ENCODE results near the gene MNT. TPM values are rescaled to one million over a fixed set of nuclear protein-coding genes. Genes with fewer than 3 reads are reported as not detected.

The MNT gene
- total RNA-seq, 1 donor from 2014 or later, result 9.9 TPM

DNA sequence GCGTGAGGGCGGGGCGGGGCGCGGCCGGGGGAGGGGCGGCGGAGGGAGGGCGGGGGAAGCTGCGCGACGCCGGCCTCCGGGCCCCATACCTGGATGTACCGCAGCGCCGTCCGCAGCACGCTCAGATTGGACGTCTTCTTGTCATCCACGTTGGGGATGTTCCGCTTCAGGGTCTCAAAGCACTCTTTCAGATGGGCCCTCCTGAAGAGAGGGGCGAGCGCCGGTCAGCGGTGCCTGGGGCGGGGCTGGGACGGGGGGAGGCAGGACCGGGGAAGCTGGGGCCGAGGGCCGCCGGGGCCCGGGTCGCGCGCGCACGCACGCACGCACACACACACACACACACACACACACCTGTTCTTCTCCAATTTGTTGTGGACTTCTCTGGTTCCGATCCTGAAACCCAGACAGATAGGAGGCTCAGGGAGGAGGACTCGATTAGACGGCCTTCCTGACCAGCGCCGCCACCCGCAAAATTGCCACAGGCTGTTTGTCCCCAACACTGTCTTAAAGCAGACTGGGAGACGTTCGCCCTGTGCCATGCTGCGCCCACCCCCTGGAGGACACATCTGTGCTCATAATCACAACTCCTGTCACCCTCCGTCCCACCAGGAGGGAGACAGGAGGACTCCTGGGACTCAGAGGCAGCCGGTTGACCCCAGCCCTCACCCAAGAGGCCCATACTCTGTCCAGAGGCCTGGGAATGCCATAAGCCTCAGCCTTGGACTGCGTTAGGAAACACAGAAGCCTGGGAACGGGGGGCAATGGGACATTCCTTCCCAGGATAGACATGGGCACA lies 6.7 kb downstream of the MNT start:
- intact Hi-C loops (cut with micrococcal nuclease), result no loop called here
- Histone ChIP-seq H3K4me1 (peaks cover 92% of the 10 kb centered on the region), H3K4me3 (peak overlapping the region; percentile 89)

DNA sequence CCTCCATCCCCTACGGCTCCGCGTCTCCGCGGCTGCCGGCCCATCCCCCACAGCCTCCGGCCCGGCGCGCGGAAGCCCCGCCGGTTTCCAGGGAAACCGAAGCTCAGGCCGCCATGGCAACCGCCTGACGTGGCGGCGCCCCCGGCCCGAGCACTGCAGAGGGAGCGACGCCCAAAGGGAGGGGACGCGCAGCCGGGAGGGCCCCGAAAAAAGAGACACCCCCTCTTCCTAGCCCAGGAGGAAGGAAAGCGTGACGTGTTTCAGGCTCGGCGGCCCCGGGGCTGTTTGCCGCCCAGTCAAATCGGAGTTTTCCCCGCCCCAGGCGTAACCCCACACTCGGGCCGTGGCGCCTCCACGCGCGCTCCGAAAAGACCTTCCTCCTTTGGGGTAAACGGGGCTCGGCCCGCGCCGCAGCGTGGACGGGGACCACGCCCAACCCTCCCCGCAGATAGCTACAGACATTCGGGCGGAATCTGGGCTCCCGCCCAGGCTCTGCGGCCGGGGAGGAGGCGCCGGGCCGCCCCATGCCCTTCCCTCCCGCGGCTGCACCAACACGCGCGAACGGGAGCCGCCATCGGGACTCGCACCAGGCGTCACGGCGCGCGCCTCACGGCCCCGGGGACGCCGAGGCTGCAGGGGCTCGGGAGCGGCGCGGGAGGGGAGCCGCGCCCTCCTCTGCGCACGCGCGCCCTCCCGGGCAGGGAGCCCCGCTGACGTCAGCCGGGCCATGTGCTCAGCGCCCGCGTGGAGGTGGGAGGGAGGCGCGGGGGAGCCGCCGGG lies 7.5 kb downstream of the MNT start:
- Histone ChIP-seq H3K36me3 (no peaks in the 10 kb centered on the region), H3K4me3 (peak overlapping the region; percentile 89), H3K4me1 (peaks cover 85% of the 10 kb centered on the region), H3K27ac (replicated peaks) (peak overlapping the region; percentile 99), H3K9me3 (replicated peaks) (no peaks in the 10 kb centered on the region), H3K27me3 (ENCODE audit: low read depth) (no peaks in the 10 kb centered on the region)
- intact Hi-C loops (cut with micrococcal nuclease), result no loop called here
- TF ChIP-seq, protein P1, sequence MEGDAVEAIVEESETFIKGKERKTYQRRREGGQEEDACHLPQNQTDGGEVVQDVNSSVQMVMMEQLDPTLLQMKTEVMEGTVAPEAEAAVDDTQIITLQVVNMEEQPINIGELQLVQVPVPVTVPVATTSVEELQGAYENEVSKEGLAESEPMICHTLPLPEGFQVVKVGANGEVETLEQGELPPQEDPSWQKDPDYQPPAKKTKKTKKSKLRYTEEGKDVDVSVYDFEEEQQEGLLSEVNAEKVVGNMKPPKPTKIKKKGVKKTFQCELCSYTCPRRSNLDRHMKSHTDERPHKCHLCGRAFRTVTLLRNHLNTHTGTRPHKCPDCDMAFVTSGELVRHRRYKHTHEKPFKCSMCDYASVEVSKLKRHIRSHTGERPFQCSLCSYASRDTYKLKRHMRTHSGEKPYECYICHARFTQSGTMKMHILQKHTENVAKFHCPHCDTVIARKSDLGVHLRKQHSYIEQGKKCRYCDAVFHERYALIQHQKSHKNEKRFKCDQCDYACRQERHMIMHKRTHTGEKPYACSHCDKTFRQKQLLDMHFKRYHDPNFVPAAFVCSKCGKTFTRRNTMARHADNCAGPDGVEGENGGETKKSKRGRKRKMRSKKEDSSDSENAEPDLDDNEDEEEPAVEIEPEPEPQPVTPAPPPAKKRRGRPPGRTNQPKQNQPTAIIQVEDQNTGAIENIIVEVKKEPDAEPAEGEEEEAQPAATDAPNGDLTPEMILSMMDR (IDR thresholded peaks at IDR 0.05; ENCODE audit: borderline replicate concordance), result no peak
- DNase-seq, result peak; percentile 93

More for the DNA sequence above, 6.7 kb downstream of the MNT start:
- Histone ChIP-seq H3K27me3 (ENCODE audit: low read depth) (no peaks in the 10 kb centered on the region), H3K27ac (replicated peaks) (peak overlapping the region; percentile 99), H3K9me3 (replicated peaks) (no peaks in the 10 kb centered on the region), H3K36me3 (no peaks in the 10 kb centered on the region)
- TF ChIP-seq, protein P1 (IDR thresholded peaks at IDR 0.05; ENCODE audit: borderline replicate concordance), result no peak
- DNase-seq, result no peak

DNA sequence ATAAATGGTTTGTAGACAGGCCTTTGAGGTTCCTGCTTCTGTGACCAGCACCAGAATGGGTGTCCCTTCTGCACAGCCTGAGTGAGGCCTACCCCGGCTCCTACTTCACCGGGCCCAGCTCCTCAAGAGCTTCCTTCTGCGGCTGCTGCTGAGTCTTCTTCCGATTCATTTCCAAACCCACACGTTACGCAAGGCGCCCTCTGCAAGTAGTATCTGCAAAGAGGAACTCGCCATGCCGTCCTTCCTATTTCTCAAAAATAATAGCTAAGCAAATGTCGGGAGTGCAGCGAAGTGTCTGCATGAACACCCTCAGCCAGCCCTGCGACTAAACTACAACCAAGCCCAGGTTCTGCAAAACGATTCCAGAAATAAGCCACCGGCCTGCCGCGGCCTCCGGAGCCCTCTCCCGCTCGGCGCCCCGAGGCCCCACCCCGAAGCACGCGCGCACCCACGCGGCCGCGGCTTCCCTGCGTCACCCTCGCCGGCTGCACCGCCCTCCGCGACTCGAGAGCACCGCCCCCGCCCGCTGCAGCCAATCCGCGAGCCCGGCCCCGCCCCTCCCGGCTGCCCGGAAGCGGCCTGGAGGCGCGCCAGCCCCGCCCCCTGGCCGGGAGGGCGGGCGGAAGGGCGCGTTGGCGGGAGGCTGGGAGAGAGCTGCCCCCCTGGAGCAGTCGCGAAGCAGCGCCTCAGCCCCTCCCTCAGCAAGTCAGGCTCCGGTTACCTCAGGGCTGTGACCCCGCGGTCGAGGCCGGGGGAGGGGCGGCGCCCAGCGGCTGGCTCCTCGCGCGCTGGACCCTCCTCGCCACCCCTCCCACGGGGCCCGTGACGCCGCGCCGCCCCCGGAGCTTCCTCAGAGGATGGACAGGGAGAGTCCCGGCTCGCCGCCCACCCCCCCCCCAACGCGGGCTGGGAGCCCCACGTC lies 8.3 kb downstream of the MNT start:
- peak overlapping the region; percentile 99 for H3K27ac ChIP-seq (replicated peaks)
- H3K36me3 ChIP-seq, result peaks cover 5% of the 10 kb centered on the region
- peak; percentile 98 for DNase-seq
- intact Hi-C loops (cut with micrococcal nuclease), result no loop called here
- TF ChIP-seq, protein P1 (IDR thresholded peaks at IDR 0.05; ENCODE audit: borderline replicate concordance), result no peak
- H3K27me3 ChIP-seq (ENCODE audit: low read depth), result no peaks in the 10 kb centered on the region
- H3K4me1 ChIP-seq, result peaks cover 76% of the 10 kb centered on the region
- H3K9me3 ChIP-seq (replicated peaks), result no peaks in the 10 kb centered on the region
- peak overlapping the region; percentile 89 for H3K4me3 ChIP-seq

DNA sequence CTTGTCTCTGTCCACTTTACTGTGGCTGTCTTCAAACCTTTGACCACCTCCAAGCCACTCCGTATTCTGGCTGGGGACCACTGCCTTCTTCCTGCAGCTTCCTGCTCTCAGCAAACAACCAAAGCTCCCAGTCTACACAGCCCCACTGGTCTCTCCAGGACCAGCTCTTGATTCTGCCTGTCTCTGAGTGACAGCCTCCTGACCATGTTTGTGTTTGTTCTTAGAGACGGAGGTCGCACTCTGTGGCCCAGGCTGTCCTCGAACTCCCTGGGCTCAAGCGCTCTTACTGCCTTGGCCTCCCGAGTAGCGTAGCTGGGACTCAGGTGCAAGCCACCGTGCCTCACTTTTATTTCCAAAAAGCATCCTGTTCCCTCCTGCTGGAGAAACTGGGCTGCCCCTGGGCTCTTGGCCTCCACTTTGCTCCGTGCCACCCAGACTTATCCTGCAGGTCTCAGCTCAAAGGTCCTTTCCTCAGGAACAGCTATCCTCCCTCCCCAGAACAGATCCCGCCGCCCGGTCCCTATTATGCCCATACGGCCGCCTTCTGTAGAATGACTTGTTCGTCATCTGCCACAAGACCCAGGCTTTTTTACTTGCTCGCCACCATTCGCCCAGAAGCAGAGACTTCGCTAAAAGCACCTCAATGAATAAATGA lies 9.1 kb downstream of the MNT start:
- Histone ChIP-seq H3K27me3 (ENCODE audit: low read depth) (no peaks in the 10 kb centered on the region), H3K4me3 (peak overlapping the region; percentile 89), H3K27ac (replicated peaks) (peak overlapping the region; percentile 99), H3K36me3 (peaks cover 13% of the 10 kb centered on the region), H3K4me1 (peaks cover 69% of the 10 kb centered on the region), H3K9me3 (replicated peaks) (no peaks in the 10 kb centered on the region)
- DNase-seq, result no peak
- intact Hi-C loops (cut with micrococcal nuclease), result no loop called here
- TF ChIP-seq, protein P1 (IDR thresholded peaks at IDR 0.05; ENCODE audit: borderline replicate concordance), result no peak

All from left ventricle myocardium inferior (tissue), 1 donor.